ENCODE measurements around the gene SLC16A3. TPM values are rescaled to one million over a fixed set of nuclear protein-coding genes. Genes with fewer than 3 reads are reported as not detected.

SLC16A3 gene
- total RNA-seq, 3 donors from 2014 or later (not counting 1 experiment from before 2014, with no cell fraction given) = 172 to 365 (median 296) TPM

GRCh38 chr17:82226146-82226808, 2.6 kb upstream of the SLC16A3 start:
- H3K4me3 Mint-ChIP-seq = no peak overlapping the region
- H3K27me3 Mint-ChIP-seq (ENCODE audit: low read depth in 2 of 2) = no peaks in the 10 kb centered on the region
- no peak overlapping the region for H3K27ac ChIP-seq (ENCODE audit: low read length)

DNA sequence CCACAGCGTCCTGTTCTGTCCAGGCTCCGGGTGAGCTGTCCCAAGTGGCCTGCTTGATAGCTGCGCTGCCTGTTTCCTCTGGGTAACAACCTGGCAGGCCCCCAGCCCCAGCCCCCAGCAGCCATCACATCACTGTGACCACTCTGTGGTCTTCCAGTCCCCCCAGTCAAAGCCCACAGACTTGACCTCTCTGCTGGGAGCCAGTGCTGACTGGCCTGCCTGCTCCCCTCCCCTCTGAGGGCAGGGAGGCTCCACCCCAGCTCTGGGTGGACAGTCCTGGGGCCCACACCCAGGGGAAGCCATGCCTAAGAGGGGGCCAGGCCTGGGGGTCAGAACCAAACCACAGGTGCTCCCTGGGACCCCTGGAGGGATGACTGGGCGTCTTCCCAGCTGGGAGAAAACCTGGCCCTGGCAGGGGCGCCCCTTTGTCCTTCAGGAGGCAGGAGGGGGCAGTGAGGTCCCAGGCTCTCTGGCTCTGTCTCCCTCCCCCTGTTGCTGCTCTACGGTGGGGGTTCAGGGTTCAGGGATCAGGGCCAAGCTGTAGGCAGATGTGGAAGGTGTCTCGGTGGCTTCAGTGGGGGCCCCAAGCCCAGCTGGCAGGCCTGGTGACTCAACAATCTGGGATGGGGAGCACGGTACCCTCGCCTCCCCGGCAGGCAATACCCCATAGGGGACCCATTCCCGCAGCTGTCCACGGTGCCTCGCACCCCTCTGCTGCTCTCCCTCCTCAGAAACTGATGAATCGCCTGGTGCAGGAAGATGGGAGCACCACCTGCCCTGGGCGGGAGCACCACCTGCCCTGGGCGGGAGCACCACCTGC, 1.8 kb upstream of the SLC16A3 start:
- DNase-seq = no peak
- peak overlapping the region; percentile 99 for H3K27ac ChIP-seq (ENCODE audit: low read length)
- Mint-ChIP-seq H3K27ac (peak overlapping the region; percentile 78 to 90), H3K4me3 (peak overlapping the region; percentile 21), H3K4me1 (peaks cover 0 to 11% of the 10 kb centered on the region in 2 donors), H3K27me3 (ENCODE audit: low read depth in 2 of 2) (no peaks in the 10 kb centered on the region), H3K9me3 (no peaks in the 10 kb centered on the region), H3K36me3 (no peaks in the 10 kb centered on the region)
- H3K4me1 ChIP-seq (ENCODE audit: control insufficient read depth, insufficient read depth, low read length) = peaks cover 43% of the 10 kb centered on the region
- TF ChIP-seq, protein P1, sequence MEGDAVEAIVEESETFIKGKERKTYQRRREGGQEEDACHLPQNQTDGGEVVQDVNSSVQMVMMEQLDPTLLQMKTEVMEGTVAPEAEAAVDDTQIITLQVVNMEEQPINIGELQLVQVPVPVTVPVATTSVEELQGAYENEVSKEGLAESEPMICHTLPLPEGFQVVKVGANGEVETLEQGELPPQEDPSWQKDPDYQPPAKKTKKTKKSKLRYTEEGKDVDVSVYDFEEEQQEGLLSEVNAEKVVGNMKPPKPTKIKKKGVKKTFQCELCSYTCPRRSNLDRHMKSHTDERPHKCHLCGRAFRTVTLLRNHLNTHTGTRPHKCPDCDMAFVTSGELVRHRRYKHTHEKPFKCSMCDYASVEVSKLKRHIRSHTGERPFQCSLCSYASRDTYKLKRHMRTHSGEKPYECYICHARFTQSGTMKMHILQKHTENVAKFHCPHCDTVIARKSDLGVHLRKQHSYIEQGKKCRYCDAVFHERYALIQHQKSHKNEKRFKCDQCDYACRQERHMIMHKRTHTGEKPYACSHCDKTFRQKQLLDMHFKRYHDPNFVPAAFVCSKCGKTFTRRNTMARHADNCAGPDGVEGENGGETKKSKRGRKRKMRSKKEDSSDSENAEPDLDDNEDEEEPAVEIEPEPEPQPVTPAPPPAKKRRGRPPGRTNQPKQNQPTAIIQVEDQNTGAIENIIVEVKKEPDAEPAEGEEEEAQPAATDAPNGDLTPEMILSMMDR (IDR thresholded peaks at IDR 0.05) = no peak
- no peak overlapping the region for H3K4me3 ChIP-seq (ENCODE audit: low read length)
- H3K36me3 ChIP-seq (ENCODE audit: control insufficient read depth, insufficient read depth, low read length) = no peaks in the 10 kb centered on the region
- ATAC-seq = no peak
- H3K27me3 ChIP-seq (ENCODE audit: control insufficient read depth, insufficient read depth, low read length) = no peaks in the 10 kb centered on the region
- 89% methylated on average over 15 of the region's 16 CpGs for WGBS (ENCODE audit: insufficient coverage)
- intact Hi-C loops (cut with micrococcal nuclease) = no loop called here
- no peaks in the 10 kb centered on the region for H3K9me3 ChIP-seq (ENCODE audit: control insufficient read depth, insufficient read depth, low read length)

More at GRCh38 chr17:82226146-82226808, 2.6 kb upstream of the SLC16A3 start:
- Histone ChIP-seq H3K27me3 (ENCODE audit: control insufficient read depth, insufficient read depth, low read length) (no peaks in the 10 kb centered on the region), H3K4me3 (ENCODE audit: low read length) (no peak overlapping the region), H3K9me3 (ENCODE audit: control insufficient read depth, insufficient read depth, low read length) (no peaks in the 10 kb centered on the region), H3K36me3 (ENCODE audit: control insufficient read depth, insufficient read depth, low read length) (no peaks in the 10 kb centered on the region), H3K4me1 (ENCODE audit: control insufficient read depth, insufficient read depth, low read length) (peaks cover 35% of the 10 kb centered on the region)
- H3K9me3 Mint-ChIP-seq = no peaks in the 10 kb centered on the region
- 91% methylated on average over 15 of the region's 15 CpGs for WGBS (ENCODE audit: insufficient coverage)
- peak overlapping the region in 1 of 2 donors; percentile 38 for H3K27ac Mint-ChIP-seq
- TF ChIP-seq, protein P1 (IDR thresholded peaks at IDR 0.05) = no peak
- no peaks in the 10 kb centered on the region for H3K36me3 Mint-ChIP-seq
- intact Hi-C loops (cut with micrococcal nuclease) = no loop called here
- no peak for ATAC-seq
- no peak for DNase-seq
- peaks cover 0 to 11% of the 10 kb centered on the region in 2 donors for H3K4me1 Mint-ChIP-seq

- Mint-ChIP-seq H3K4me3 (peak overlapping the region; percentile 84), H3K4me1 (peaks cover 0 to 11% of the 10 kb centered on the region in 2 donors), H3K36me3 (no peaks in the 10 kb centered on the region), H3K27me3 (ENCODE audit: low read depth in 2 of 2) (no peaks in the 10 kb centered on the region), H3K9me3 (no peaks in the 10 kb centered on the region), H3K27ac (peak overlapping the region; percentile 78 to 90)
- H3K9me3 ChIP-seq (ENCODE audit: control insufficient read depth, insufficient read depth, low read length) = no peaks in the 10 kb centered on the region
- TF ChIP-seq, protein P1 (IDR thresholded peaks at IDR 0.05) = no peak
- peak overlapping the region; percentile 75 for H3K4me3 ChIP-seq (ENCODE audit: low read length)
- peaks cover 47% of the 10 kb centered on the region for H3K4me1 ChIP-seq (ENCODE audit: control insufficient read depth, insufficient read depth, low read length)
- no peaks in the 10 kb centered on the region for H3K27me3 ChIP-seq (ENCODE audit: control insufficient read depth, insufficient read depth, low read length)
- intact Hi-C loops (cut with micrococcal nuclease) = no loop called here
- peak overlapping the region; percentile 99 for H3K27ac ChIP-seq (ENCODE audit: low read length)
- DNase-seq = peak in 1 of 2 donors; percentile 47
- H3K36me3 ChIP-seq (ENCODE audit: control insufficient read depth, insufficient read depth, low read length) = no peaks in the 10 kb centered on the region
- WGBS (ENCODE audit: insufficient coverage) = 61% methylated on average over 16 of the region's 18 CpGs
- ATAC-seq = no peak
These were observed 1.1 kb upstream of the SLC16A3 start for GRCh38 chr17:82227629-82228277.

Measured in natural killer cell (primary cell).